IMR-90 (cell line): Measurements from ENCODE around the gene PARVB. TPM values are rescaled to one million over a fixed set of nuclear protein-coding genes. Genes with fewer than 3 reads are reported as not detected.

Source experiments
- ATAC-seq: fragments of 200-7000 bp; cut with Tn5 transposase; 2 replicates; pipeline ENCODE4 v1.9.1; 2020; ENCODE audit warnings: low read depth, mild to moderate bottlenecking, moderate library complexity
- BruUV-seq: library from RNA; stranded (reverse); fragments of 400-500 nt; replicated peaks from 2 replicates; lab custom pipeline; 2021; lab: Mats Ljungman, UMichigan
- CTCF ChIA-PET: fragments of 300-600 bp; formaldehyde crosslinking; extraction: SDS; loops from one replicate; lab custom pipeline; 2021; ENCODE audit warnings: antibody characterized with exemption; lab: Yijun Ruan, JAX
- POLR2A ChIA-PET: fragments of 300-600 bp; sonication (Branson Sonifier 250); formaldehyde crosslinking; loops from one replicate; lab custom pipeline; 2022; ENCODE audit warnings: antibody characterized with exemption; ENCODE audit not compliant: unreplicated experiment; lab: Charles Lee
- DNase-seq: peaks from one replicate; pipeline ENCODE4 v3.0.0; 2013
- H2AFZ ChIP-seq: replicated peaks from 2 replicates; pipeline ENCODE3; 2013; ENCODE audit warnings: low read length, mild to moderate bottlenecking; ENCODE audit not compliant: poor library complexity
- H2AK5ac ChIP-seq: 2 replicates; pipeline ENCODE4 v1.6.1; 2013; ENCODE audit warnings: low read depth, low read length, inconsistent platforms
- H2AK9ac ChIP-seq: replicated peaks from 2 replicates; pipeline ENCODE3; 2013; ENCODE audit warnings: mild to moderate bottlenecking, low read depth, low read length, moderate library complexity; ENCODE audit not compliant: poor library complexity
- H2BK120ac ChIP-seq: 2 replicates; pipeline ENCODE4 v1.6.1; 2013; ENCODE audit warnings: low read depth, low read length, inconsistent platforms
- H2BK15ac ChIP-seq: 3 replicates; pipeline ENCODE4 v1.6.1; 2013; ENCODE audit warnings: low read depth, low read length, inconsistent platforms
- H2BK20ac ChIP-seq: 2 replicates; pipeline ENCODE4 v1.6.1; 2013; ENCODE audit warnings: low read depth, mild to moderate bottlenecking, inconsistent platforms, low read length, moderate library complexity
- H2BK5ac ChIP-seq: 2 replicates; pipeline ENCODE4 v1.6.1; 2013; ENCODE audit warnings: mild to moderate bottlenecking, low read depth, low read length, inconsistent platforms; ENCODE audit not compliant: poor library complexity, severe bottlenecking
- H3K14ac ChIP-seq: replicated peaks from 2 replicates; pipeline ENCODE4 v1.6.1; 2013; ENCODE audit warnings: low read depth, low read length, inconsistent platforms
- H3K18ac ChIP-seq: 2 replicates; pipeline ENCODE4 v1.6.1; 2013; ENCODE audit warnings: low read depth, low read length, control low read depth
- H3K23ac ChIP-seq: 2 replicates; pipeline ENCODE4 v1.6.1; 2013; ENCODE audit warnings: low read depth, low read length, inconsistent platforms
- H3K27ac ChIP-seq: 2 replicates; pipeline ENCODE4 v1.5.1; 2013; ENCODE audit warnings: mild to moderate bottlenecking, control low read depth, low read length; ENCODE audit not compliant: insufficient read depth
- H3K27me3 ChIP-seq: 2 replicates; pipeline ENCODE4 v1.6.1; 2013; ENCODE audit warnings: low read length; ENCODE audit not compliant: control insufficient read depth, insufficient read depth
- H3K36me3 ChIP-seq: 2 replicates; pipeline ENCODE4 v1.6.1; 2013; ENCODE audit warnings: low read length, mixed read lengths; ENCODE audit not compliant: control insufficient read depth, insufficient read depth
- H3K4ac ChIP-seq: 2 replicates; pipeline ENCODE4 v1.6.1; 2013; ENCODE audit warnings: low read depth, low read length, inconsistent platforms
- H3K4me1 ChIP-seq: 2 replicates; pipeline ENCODE4 v1.6.1; 2013; ENCODE audit warnings: low read length, mixed read lengths; ENCODE audit not compliant: control insufficient read depth, insufficient read depth
- H3K4me2 ChIP-seq: 2 replicates; pipeline ENCODE4 v1.6.1; 2013; ENCODE audit warnings: low read depth, mild to moderate bottlenecking, control low read depth, low read length, moderate library complexity
- H3K4me3 ChIP-seq: 2 replicates; pipeline ENCODE4 v1.5.1; 2013; ENCODE audit warnings: low read depth, mild to moderate bottlenecking, control low read depth, low read length, moderate library complexity; ENCODE audit not compliant: insufficient read depth
- H3K56ac ChIP-seq: 2 replicates; pipeline ENCODE4 v1.6.1; 2013; ENCODE audit warnings: low read length, inconsistent platforms; ENCODE audit not compliant: insufficient read depth; ENCODE audit errors: extremely low read depth
- H3K79me1 ChIP-seq, 2 experiments: 2 replicates each; pipeline ENCODE4 v1.6.1; 2013; ENCODE audit warnings: low read length in 2 of 2, inconsistent platforms in 1 of 2, low read depth in 1 of 2
- H3K9ac ChIP-seq: 2 replicates; pipeline ENCODE4 v1.6.1; 2013; ENCODE audit warnings: low read depth, low read length, control low read depth
- H3K9me1 ChIP-seq: 2 replicates; pipeline ENCODE4 v1.6.1; 2013; ENCODE audit warnings: low read length, inconsistent platforms; ENCODE audit not compliant: insufficient read depth
- H3K9me3 ChIP-seq: 2 replicates; pipeline ENCODE4 v1.6.1; 2013; ENCODE audit warnings: low read length; ENCODE audit not compliant: control insufficient read depth, insufficient read depth
- H4K20me1 ChIP-seq: 2 replicates; pipeline ENCODE4 v1.6.1; 2013; ENCODE audit warnings: low read length, inconsistent platforms; ENCODE audit not compliant: insufficient read depth
- H4K5ac ChIP-seq: 2 replicates; pipeline ENCODE4 v1.6.1; 2013; ENCODE audit warnings: mild to moderate bottlenecking, low read depth, low read length, control low read depth
- H4K8ac ChIP-seq, 2 experiments: 2 replicates each; pipeline ENCODE4 v1.6.1; 2013; ENCODE audit warnings: low read depth in 2 of 2, low read length in 2 of 2, control low read depth in 1 of 2, inconsistent platforms in 1 of 2
- H4K91ac ChIP-seq: 2 replicates; pipeline ENCODE4 v1.6.1; 2013; ENCODE audit warnings: low read depth, low read length, inconsistent platforms; ENCODE audit not compliant: insufficient read depth
- BHLHE40 ChIP-seq: fragments of 150-350 bp; IDR thresholded peaks from 2 replicates; pipeline ENCODE4 v1.6.1; 2016; ENCODE audit warnings: mild to moderate bottlenecking, low read depth, low read length
- CHD1 ChIP-seq: IDR thresholded peaks from 2 replicates; pipeline ENCODE4 v1.6.1; 2012; ENCODE audit warnings: low read depth, low read length, improper control_type of control experiment
- MAFK ChIP-seq: IDR thresholded peaks from 2 replicates; pipeline ENCODE4 v1.6.1; 2012; ENCODE audit warnings: low read depth, low read length, improper control_type of control experiment
- NFE2L2 ChIP-seq: fragments of 150-350 bp; IDR thresholded peaks from 2 replicates; pipeline ENCODE4 v1.6.1; 2016; ENCODE audit warnings: low read depth, mild to moderate bottlenecking, low read length
- POLR2A ChIP-seq: IDR thresholded peaks from 2 replicates; pipeline ENCODE4 v1.6.1; 2012; ENCODE audit warnings: mild to moderate bottlenecking, low read depth, low read length
- RAD21 ChIP-seq: IDR thresholded peaks from 2 replicates; pipeline ENCODE4 v1.6.1; 2012; ENCODE audit warnings: low read length, improper control_type of control experiment
- SMC3 ChIP-seq: fragments of 150-350 bp; IDR thresholded peaks from 2 replicates; pipeline ENCODE4 v1.6.1; 2016; ENCODE audit warnings: low read depth, mild to moderate bottlenecking, antibody characterized with exemption, low read length, moderate library complexity
- WGBS, 2 experiments: methylation state at CpG; one replicate each; pipeline versions ENCODE4 v1.1.5 to v1.1.7; 2013; ENCODE audit warnings: missing lambda C conversion rate in 2 of 2; ENCODE audit not compliant: insufficient read length in 1 of 2; ENCODE audit errors: extremely low coverage in 2 of 2; 5-methylcytosine and 5-hydroxymethylcytosine counted together
- dilution Hi-C: fragments of 300-500 bp; cut with HindIII; formaldehyde crosslinking; loops from one replicate; pipeline ENCODE4 v1.14.3; 2018; ENCODE audit warnings: low sequenced_read_pairs; ENCODE audit not compliant: unreplicated experiment
- in situ Hi-C: fragments of 300-500 bp; cut with MboI; formaldehyde crosslinking; loops from 3 replicates; pipeline ENCODE4 v1.14.3; 2019; ENCODE audit warnings: low sequenced_read_pairs, inconsistent platforms, mixed read lengths
- intact Hi-C: fragments of 100-400 bp; cut with micrococcal nuclease; formaldehyde crosslinking; loops from 2 replicates; pipeline ENCODE4 v1.10.0; 2022
- polyA plus RNA-seq, 3 experiments: library from polyadenylated mRNA; depleted of rRNA; stranded (reverse); fragments of >200 nt; gene quantifications; 2 replicates each; pipeline ENCODE4 v1.2.3, GENCODE V29; 2012; ENCODE audit warnings: low replicate concordance in 1 of 3
- total RNA-seq: library from RNA; depleted of rRNA; stranded (reverse); fragments of >200 nt; gene quantifications from 2 replicates; pipeline ENCODE4 v1.2.3, GENCODE V29; 2012
- TF ChIP-seq, protein P1 (sequence below): conservative IDR thresholded peaks from 2 replicates; pipeline ENCODE4 v1.5.1; 2012; ENCODE audit warnings: mild to moderate bottlenecking, low read depth, low read length, improper control_type of control experiment
- TF ChIP-seq, protein P2 (sequence below): fragments of 150-350 bp; IDR thresholded peaks from 2 replicates; pipeline ENCODE4 v1.6.1; 2016; ENCODE audit warnings: low read depth, mild to moderate bottlenecking, low read length, moderate library complexity, borderline replicate concordance

PARVB gene
- total and polyA plus RNA-seq, 2 of the 4 experiments (the other 2 are of a cell fraction), result 44.3 to 53.9 TPM

DNA sequence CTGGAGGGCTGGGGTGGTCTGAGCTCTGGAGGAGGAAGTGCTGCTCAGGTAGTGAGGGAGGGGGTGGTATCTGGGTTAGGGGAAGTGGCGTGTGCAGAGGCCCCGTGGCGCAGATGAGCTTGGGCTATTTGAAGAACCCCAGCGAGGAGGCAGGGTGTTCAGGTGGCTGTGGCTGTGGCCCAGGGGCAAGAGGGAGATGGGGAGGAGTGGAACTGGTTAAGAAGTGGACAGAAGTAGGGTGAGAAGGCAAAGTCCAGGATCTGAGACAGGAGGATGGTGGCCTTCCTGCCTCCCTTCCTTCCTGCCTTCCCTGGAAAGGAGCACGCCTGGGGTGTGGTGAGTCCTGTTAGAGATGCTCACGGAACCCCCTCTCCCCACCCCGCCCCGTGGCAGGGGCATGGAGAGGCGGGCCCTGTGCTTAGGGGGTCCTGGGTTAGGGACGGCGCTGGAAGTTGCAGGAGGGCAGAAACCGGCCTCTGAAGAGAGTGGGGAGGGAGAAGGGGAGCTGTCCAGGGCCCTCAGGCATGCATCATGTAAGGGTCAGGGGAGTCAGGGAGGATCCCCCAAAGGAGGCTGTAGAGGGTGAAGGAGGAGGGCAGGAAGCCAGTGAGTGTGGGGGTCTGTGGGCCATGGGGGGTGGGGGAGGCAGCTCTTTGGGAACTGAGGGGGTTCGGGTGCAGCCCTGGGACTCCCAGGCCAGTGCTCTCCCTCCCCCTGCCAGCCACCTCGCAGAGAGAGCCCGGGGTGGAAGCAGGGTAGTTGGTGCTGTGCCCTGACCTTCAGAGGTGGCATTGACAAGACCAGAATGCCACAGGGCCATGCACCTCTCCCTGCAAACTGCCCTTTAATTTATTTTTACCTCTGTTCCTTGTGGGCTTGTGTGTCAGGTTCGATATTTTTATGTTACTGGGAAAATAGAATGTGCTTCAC is 92.9 kb downstream of the PARVB start:
- ChIA-PET CTCF (no interaction called here), POLR2A (no interaction called here)
- no peak overlapping the region for H3K14ac ChIP-seq
- H4K20me1 ChIP-seq, result no peaks in the 10 kb centered on the region; the same call in 1 of the 2 replicates
- H3K4ac ChIP-seq, result no peak overlapping the region
- H2BK120ac ChIP-seq, result no peak overlapping the region
- no peak overlapping the region for H3K23ac ChIP-seq
- H3K79me1 ChIP-seq, result no peaks in the 10 kb centered on the region
- H3K18ac ChIP-seq, result no peak overlapping the region
- BruUV-seq, result no TSS peak
- TF ChIP-seq SMC3, result no peak
- TF ChIP-seq BHLHE40, result no peak
- TF ChIP-seq CHD1, result no peak
- TF ChIP-seq RAD21, result no peak
- no peak for TF ChIP-seq NFE2L2
- TF ChIP-seq, protein P1, sequence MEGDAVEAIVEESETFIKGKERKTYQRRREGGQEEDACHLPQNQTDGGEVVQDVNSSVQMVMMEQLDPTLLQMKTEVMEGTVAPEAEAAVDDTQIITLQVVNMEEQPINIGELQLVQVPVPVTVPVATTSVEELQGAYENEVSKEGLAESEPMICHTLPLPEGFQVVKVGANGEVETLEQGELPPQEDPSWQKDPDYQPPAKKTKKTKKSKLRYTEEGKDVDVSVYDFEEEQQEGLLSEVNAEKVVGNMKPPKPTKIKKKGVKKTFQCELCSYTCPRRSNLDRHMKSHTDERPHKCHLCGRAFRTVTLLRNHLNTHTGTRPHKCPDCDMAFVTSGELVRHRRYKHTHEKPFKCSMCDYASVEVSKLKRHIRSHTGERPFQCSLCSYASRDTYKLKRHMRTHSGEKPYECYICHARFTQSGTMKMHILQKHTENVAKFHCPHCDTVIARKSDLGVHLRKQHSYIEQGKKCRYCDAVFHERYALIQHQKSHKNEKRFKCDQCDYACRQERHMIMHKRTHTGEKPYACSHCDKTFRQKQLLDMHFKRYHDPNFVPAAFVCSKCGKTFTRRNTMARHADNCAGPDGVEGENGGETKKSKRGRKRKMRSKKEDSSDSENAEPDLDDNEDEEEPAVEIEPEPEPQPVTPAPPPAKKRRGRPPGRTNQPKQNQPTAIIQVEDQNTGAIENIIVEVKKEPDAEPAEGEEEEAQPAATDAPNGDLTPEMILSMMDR, result no peak
- TF ChIP-seq POLR2A, result no peak
- TF ChIP-seq MAFK, result no peak
- TF ChIP-seq, protein P2, sequence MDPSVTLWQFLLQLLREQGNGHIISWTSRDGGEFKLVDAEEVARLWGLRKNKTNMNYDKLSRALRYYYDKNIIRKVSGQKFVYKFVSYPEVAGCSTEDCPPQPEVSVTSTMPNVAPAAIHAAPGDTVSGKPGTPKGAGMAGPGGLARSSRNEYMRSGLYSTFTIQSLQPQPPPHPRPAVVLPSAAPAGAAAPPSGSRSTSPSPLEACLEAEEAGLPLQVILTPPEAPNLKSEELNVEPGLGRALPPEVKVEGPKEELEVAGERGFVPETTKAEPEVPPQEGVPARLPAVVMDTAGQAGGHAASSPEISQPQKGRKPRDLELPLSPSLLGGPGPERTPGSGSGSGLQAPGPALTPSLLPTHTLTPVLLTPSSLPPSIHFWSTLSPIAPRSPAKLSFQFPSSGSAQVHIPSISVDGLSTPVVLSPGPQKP, result no peak
- no peak overlapping the region for H3K4me3 ChIP-seq
- WGBS, 2 experiments, result 90% methylated on average over 2 of the region's 16 CpGs; no CpG with 5 or more reads in 1 of the 2 experiments
- H2AK5ac ChIP-seq, result no peak overlapping the region
- H2BK5ac ChIP-seq, result no peak overlapping the region
- no peak overlapping the region for H4K5ac ChIP-seq
- dilution Hi-C loops (no loop called here), in situ Hi-C loops (no loop called here), intact Hi-C loops (no loop called here)
- no peaks in the 10 kb centered on the region for H3K27me3 ChIP-seq
- no peak for ATAC-seq
- H2AFZ ChIP-seq, result no peak overlapping the region
- no peaks in the 10 kb centered on the region for H3K36me3 ChIP-seq
- H3K9ac ChIP-seq, result no peak overlapping the region
- H3K4me2 ChIP-seq, result no peak overlapping the region
- H2BK20ac ChIP-seq, result no peak overlapping the region
- H4K91ac ChIP-seq, result no peak overlapping the region
- H3K27ac ChIP-seq, result no peak overlapping the region
- H3K9me1 ChIP-seq, result no peaks in the 10 kb centered on the region; the same call in 1 of the 2 replicates
- H4K8ac ChIP-seq, result no peak overlapping the region
- H2BK15ac ChIP-seq, result no peak overlapping the region
- H3K4me1 ChIP-seq, result no peaks in the 10 kb centered on the region
- no peaks in the 10 kb centered on the region for H3K9me3 ChIP-seq
- H2AK9ac ChIP-seq, result no peak overlapping the region
- H3K56ac ChIP-seq, result no peak overlapping the region
- DNase-seq, result no peak
